Activated CD4-positive, CD25-positive, alpha-beta regulatory T cell treated with anti-CD3 and anti-CD28 coated beads, Interleukin-2, amount 50 U/mL, for 24 hours (primary cell): ENCODE data around the gene MTCH1.
A peak's percentile ranks its signal among the peaks of the same experiment; 100 is the strongest.
"Not testable (repeated sequence)": the region's sequence is repeated elsewhere in the genome, so short reads cannot be mapped to it uniquely, and the experiment has no call there.

Experiments
- ATAC-seq, 2 donors: fragments of 150-1000 bp; cut with Tn5 transposase; one replicate each; pipeline ENCODE4 v1.10.0; 2021; ENCODE audit warnings: mild to moderate bottlenecking in 1 of 2, moderate library complexity in 1 of 2

The MTCH1 gene

DNA sequence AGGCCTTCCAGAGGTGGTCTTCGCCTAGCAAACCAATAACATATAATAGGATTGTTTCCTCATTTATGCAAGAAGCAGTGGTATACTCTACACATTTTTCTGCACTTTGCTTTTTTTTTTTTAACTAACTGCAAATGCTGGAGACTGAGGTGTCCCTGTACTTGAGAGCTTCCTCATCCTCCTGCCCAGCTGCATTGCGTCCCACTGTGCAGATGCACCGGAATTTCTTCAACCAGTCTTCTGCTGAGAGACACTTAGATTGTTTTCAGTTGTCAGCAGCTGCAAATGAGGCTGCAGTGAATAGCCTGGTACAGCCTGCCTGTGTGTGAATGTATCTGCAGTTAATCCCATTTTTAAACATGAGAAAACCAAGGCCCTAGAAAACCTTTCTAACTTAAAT, 31.0 kb upstream of the MTCH1 start:
- ATAC-seq: no peak

DNA sequence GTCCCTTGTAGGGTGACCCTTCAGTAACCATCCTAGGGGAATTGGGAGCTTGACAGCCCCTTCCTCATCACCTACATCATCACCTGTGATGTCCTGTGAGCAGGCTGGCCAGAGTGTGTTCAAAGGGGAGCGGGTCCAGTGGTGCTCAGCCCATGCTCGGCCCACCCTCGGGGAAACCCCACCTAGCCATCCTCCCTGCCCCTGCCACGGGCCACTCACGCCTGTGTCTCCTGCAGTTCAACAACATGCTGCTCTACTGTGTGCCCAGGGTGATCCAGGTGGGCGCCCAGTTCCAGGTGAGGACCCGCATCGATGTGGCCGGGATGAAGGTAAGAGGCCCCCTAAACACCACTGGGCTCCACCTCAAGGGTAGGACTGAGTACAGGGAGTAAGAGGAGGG, 29.5 kb upstream of the MTCH1 start:
- ATAC-seq: no peak

DNA sequence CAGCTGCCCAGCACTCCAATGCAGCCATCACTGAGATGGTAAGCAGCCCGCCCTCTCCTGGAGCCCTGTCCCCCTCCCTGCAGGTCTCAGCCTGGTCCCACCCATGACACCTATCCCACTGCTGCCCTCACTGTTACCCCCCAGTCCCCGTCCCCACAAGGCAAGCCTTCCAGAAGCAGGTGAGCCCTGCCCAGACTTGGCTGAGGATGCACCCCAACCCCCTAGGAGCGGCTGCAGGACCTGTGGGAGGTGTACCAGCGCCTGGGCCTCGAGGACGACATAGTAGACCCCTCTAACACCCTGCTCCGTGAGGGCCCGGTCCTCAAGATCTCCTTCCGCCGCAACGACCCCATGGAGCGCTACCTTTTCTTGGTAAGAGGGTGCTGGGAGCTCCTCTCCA, 28.7 kb upstream of the MTCH1 start:
- no peak for ATAC-seq

DNA sequence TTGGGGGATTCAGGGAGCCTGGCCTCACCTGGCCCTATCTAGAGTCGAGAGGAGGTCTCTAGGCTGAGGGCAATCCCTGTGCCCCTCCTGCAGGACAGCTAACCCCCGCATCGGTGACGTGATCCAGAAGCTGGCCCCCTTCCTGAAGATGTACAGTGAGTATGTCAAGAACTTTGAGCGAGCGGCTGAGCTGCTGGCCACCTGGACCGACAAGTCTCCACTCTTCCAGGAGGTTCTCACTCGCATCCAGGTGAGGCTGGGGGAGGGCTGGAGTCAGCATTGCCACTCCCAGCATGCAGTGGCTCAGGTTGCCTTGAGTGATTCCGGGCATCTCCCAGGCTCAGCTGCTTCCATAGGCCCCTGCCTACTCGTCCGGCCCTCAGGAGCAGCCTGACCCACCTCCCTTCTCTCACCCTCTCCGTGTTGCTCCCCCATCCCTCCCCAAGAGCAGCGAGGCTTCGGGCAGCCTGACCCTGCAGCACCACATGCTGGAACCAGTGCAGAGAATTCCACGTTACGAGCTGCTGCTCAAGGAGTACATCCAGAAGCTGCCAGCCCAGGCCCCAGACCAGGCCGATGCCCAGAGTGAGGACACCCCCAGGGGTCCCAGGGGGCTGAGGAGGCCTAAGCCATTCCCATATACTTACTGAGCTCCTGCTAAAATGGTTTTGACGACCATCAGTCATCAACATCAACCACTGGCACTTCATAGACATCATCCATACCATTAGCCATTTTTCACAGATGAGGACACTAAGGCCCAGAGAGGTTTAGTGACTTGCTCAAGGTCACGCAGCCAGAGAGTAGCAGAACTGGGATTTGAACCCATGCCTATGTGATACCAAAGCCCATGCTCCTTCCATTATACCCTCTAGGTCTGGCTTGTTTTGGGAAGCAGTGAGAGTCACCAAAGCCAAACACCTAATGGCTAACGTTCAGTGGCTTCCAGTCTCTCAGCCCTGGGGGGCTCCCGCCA, 27.8 kb upstream of the MTCH1 start:
- no peak for ATAC-seq

DNA sequence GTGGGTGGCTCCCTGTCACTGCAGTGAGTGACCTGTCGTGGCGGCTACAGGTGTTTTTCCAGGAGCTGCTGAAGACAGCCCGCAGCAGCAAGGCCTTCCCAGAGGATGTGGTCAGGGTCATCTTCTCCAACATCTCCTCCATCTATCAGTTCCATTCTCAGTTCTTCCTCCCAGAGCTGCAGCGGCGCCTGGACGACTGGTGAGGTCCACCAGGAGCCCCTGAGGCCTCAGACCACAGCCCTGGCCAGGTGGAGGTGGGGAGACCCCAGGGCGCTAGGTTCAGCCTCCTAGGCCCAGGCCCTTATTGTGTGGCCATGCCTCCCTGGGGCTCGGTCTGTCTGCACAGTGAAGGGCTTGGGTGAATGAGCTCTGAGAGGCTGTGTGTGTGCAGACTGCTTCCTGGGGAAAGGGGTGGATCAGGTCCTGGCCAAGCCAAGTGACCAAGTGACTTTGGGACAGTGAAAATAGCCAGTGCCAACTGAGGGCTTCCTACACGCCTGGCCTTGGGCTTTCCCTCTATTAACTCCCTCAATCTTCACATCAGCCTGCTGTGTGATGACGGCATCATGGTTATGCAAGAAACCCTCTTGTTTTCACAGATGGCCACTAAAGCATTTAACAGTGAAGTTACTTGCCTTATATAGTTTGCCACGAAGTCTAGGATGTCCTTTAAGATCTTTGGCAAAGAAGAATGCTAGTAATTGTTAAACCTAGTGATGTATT, 25.8 kb upstream of the MTCH1 start:
- ATAC-seq: no peak

DNA sequence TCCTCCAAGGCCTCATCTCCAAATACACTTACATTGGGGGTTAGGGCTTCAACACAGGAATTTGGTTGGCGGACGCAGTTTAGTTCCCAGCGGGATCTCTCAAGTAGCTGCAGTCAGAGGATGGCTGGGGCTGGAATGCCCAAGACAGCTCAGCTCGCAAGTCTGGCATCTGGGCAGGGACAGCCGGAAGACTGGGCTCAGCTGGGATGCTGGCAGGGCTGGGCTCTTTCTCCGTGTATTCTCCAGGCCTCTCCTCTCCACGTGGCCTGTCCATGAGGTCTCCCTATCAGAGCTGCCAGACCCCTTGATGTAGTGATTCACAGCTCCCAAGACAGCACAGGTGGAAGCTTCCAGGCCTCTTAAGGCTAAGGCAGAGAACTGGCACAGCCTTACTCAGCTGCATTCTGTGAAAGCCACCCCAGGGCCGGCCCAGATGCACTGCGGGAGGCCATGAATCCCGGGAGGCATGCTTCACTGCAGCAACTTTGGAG, 24.5 kb upstream of the MTCH1 start:
- no peak for ATAC-seq

DNA sequence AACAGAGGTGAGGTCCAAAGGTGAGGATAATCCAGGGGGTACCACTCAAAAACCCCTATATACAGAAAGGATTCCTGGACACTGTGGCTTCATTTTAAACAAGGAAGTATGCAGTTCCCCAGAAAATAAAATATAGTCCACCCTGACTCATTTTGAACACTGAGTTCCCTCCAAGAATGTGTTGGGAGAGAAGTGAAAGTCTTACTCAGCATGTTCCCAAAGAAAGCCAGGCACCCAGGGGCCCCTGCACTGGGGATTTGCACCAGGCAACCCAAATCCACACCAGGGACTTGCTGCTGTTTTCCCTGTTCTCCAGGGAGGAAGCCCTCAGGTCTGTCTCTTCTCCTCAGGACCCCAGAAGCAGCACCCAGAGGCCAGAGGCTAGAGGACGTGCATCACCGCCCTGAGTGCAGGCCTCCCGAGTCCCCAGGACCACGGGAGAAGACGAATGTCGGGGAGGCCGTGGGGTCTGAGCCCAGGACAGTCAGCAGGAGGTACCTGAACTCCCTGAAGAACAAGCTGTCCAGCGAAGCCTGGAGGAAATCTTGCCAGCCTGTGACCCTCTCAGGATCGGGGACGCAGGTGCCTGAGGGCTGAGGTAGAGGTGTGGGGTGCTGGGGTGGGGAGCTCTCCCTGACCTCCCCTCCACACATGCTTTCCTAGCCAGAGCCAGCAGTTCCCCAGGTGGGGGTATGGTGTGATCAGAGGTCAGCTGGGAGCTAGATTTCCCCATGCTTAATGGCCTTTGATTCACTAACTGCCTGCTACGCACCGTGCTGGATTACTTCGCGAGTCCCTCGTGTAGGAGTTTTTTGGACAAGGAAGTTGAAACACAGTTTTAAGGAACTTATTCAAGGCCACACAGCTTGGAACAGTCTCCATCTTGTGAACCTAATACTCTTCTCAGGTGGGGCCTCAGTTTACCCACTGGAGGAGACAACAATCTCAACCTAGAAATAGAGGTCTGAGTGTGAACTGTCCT, 22.8 kb upstream of the MTCH1 start:
- ATAC-seq: no peak

DNA sequence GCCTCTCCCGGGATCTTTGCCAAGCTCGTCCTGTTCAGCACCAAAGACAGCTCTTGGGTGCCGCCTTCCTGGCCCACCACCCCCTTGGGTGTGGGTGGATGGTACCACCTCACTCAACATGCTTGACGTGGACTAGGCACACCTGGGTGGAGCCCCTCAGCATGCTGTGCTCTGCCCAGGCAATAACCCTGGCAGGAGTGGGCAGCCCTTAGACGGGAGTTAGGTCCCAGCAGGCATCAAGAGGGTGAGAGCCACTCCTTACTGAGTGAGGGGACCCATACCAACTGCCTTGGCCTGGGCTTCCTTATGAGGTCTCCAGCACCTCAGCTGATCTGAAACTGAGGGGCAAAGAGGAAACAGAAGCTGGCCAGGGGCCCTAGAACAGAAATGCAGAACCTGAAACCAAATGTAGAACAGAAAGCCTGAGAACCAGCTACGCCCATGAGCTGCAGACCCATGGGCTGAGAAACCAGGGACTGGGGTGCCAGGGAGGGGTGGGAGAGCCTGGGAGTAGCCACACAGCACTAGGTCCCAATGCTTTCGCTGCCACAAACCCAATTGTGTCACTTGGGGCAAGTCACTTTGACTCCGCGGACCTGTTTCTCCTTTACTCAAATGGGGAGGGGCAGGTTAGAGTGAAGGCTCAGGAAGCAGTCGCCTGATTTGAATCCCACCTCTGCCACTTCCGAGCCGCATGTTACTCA, 21.5 kb upstream of the MTCH1 start:
- no peak for ATAC-seq

DNA sequence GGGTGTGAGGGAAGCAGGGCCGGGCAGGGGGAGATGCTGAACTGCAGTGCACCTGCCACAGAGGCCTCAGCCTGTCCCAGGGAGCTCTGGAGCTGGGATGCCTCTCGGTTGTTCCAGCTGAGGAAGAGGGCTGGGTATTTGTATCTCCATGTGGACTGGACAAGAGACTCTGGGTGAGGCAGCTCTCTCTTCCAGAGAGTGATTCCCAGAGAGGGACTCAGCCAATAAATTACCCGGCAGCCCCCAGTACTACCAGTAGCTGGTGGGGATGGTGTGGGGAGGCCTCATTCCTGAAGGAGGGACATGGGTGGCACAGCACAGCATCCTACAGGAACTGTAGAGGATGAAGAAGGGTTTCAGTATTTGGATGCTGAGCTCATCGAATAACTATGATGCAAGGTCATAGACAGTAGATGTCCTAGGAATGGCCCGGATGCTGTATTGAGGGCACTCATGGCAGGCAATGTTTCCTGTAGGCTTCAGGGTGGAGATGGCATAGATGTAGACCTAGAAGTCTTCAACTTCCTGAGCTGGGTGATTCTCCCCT, 20.9 kb upstream of the MTCH1 start:
- no peak for ATAC-seq

DNA sequence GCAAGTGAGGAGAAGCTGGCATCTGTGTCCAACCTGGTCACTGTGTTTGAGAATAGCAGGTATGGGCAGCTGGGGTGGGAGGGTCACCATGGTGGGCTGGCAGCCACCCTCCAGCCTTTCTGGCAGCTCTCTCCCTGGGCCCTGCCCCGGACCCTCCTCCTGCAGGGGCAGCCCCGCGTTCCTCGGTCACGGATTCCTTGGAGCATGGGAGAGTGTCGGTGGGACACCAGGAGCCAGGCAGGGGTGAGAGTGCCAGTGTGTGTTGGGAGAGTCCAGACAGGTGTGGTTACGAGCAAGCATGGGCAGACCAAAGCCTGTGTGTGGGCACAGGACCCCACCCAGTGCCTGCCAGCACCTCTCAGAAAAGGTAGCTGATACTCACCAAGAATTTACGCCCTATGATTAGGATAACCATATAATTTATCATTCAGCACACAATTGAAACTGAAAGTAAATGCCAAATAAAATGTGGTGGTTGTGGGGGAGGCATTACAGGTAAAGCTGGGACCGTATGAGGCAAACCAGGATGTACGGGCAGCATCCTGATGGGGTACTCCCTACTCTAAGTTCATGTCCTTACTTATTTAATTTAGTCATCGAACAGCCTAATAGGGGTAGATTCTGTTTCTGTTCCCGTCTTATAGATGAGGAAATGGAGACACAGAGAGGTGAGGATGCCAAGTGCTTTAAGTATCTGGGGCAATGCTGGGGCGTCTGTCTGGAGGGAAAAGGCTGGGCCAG, 20.0 kb upstream of the MTCH1 start:
- ATAC-seq: peak; percentile 55 to 60

DNA sequence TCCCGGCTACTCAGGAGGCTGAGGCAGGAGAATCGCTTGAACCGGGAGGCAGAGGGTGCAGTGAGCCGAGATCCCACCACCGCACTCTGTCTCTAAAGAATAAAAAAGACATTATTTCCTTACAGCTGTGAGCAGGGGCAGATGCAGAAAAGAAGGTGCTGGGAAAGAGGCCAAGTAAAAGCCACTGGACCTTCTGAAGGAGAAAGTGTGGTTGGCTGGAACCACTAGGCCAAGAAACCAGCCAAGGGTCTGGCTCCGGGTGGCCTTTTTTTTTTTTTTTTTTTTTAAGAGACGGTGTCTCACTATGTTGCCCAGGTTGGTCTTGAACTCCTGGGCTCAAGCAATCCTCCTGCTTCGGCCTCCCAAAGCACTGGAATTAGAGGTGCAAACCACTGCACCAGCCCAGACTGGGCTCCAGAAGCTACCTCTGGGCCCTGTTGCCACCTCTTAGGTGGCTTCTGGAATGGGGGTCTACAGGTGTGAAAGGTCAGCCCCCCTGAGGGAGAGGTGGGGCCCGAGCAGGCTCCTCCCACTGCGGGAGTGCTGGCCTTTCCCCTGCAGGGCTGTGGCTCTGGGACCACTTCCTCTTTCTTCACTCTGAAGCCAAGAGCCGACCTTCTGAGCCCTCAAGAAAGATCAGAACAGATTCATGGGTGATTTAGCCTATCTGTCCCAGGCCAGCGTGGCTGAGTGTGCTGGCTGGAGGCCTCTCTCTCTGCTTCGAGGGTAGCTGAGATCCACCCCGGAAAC, 19.2 kb upstream of the MTCH1 start, which contains the start of gene FGD2:
Gene FGD2, plus strand, starts transcription at position 595 of the 750 bp plus-strand sequence. CDS start 163 bp downstream, outside the sequence.
- peak in 1 of 2 donors; percentile 39 for ATAC-seq

DNA sequence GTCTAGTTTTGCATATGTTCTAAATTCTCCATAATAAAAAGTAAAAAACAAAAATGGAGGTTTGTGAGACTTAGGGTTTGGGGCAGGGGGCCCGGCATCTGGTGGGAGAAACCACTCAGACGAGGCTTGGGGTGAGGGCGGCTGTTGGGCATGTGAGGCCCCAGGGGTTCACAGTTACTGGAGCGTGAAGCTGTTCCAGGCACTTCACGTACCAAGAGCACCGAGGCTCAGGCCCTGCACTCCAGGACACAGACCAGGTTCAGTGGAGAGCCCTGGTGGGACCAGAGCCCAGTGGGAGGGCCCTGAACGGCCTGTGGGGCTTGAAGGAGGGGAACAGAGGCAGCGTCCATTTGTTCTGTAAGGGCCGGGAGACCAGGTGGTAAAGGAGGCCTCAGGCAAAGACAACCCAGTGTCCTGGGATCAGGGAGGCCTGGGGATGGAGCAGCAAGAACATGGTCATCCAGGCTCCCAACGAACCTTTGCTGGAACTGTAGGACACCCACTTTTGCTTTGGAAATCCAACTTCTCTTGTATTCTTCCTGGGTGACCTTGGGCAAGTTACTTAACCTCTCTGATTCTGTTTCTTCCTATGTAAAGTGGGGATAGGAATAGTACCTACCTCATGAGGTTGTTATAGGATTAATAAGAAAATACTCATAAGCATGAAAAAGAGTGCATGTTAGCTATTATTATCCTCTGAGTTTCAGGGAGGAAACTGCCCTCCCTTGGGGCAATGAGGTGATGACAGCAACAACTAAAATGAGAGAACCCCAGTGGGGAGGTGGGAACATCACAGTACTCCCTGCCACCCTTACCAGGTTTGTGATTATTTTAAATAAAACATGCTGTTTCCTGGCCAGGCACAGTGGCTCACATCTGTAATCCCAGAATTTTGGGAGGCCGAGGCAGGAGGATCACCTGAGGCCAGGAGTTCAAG, 18.3 kb upstream of the MTCH1 start:
- no peak for ATAC-seq

DNA sequence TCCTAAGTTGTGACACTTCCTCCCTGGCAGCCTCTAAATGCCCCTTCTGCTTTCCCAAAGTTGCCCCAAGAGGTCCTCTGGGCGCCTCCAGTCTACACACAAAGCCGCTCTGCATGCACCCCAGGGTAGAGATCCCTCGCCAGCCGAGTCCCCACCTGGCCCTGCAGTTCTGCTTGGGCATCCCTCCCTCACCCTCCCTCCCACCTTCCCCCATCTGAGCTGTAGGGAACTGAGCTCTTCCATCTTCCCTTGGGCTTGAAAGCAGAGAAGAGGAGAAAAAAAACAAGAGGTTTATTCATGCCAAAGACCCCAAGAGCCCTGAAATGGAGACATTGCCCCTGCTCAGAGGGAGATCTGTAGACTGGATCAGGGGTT, 13.7 kb upstream of the MTCH1 start:
- no peak for ATAC-seq

DNA sequence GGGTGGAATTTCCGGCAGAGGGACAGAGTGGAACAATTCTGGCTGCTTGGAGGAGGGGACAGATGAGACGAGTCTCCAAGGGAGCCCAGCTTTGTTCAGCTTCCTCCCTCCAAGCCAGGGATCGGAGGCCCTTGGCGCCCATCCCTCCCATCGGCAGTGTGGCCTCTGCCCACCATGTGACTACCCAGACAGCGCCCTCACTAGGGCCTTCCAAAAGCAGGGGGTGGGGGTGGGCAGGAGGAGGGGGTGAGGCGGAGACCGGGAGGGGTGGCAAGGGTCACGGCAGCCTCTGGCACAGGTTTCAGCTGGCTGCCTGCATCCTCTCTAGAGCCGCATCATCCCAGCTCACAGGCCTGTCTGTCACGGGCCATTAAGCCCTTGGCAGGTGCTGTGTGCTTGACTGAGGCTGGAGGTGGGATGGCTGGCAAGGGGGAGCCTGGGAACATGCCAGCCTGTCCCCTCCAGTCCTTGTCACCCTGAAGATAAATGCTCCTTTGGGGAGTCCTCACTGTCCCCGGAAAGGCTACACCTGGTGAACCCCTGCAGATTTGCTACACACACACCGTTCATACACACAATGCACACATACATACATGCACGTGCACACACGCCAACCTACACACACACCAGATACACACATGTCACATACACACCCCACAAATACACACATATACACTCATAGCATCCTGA, 13.2 kb upstream of the MTCH1 start:
- no peak for ATAC-seq

DNA sequence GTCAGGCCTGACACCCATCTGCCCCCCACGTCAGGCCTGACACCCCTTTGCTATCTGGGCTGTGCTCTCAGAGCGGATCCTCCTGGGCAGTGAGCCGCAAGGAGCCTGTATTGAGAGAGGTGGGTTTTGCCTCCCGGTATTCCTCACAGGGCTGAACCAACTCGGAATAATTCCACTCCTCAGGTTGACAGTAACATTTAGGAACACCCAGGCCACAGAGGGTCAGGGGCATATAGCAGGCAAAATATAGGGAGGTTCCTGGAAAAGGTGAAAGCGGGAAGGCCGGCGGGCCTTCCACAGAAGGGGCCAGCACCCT, 12.7 kb upstream of the MTCH1 start:
- ATAC-seq: no peak

DNA sequence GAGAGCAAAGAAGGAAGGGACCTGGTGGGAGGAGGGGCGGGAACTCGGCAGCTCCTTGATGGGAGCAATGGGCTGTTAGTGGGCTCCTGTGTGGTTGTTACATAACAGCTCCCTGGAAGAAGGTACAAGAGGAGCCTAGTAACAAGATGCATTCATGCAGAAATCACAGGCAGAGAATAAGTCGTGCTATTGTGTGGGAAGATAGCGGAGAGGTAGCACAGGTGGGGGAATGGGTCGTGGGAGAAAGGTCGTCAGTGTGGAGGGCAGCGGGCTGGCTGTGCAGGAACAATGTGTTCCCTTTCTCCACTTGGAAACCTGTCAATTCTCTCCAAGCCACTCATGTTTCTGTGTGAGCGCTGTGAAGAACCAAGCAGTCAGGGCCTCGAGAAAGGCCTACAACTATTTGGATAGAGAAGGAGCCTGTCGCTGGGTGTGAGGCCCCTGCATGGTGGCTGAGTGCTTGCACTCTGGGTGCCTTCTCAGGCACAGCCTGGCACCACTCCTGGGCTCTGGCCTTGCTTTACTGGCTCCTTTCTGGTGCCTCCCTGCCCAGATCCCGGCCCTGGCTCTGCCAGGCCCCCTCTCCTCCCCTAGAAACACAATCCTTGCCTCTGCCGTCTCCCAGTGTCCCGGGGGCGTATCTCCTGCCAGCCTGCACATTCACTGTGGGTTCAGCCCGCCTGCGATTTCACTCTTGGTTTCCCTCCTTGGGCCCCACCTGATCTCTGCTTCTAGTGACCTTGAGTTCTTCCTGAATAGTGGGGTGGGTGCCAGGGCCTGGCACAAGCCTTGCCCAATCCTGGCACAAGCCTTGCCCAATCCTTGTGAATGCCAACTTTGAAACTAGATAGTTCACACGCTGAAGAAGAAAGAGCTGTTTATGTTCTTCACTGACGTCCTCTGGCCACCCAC, 12.1 kb upstream of the MTCH1 start:
- ATAC-seq: no peak

DNA sequence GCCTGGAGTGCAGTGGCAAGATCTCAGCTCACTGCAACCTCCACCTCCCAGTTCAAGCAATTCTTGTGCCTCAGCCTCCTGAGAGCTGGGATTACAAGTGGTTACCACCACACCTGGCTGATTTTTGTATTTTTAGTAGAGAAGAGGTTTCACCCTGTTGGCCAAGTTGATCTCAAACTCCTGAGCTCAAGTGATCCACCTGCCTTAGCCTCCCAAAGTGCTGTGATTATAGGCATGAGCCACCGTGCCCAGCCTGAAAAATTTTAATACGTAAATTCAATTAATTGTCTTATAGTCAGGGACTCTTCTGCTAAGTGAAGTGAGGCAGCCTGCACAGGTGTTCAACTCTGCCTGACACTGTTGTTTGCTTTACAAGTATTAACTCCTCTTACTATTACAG, 4.4 kb upstream of the MTCH1 start:
- ATAC-seq: not testable (repeated sequence)
